HuH-7 (cell line): ENCODE data around the gene GRIN2C.
A peak's percentile ranks its signal among the peaks of the same experiment; 100 is the strongest.

Experiments
- DNase-seq: peaks from one replicate; pipeline ENCODE4 v3.0.0; 2011; ENCODE audit warnings: low spot score

Gene GRIN2C

GRCh38 chr17:74821655-74822334 lies 37.9 kb downstream of the GRIN2C start:
- no peak for DNase-seq

DNA sequence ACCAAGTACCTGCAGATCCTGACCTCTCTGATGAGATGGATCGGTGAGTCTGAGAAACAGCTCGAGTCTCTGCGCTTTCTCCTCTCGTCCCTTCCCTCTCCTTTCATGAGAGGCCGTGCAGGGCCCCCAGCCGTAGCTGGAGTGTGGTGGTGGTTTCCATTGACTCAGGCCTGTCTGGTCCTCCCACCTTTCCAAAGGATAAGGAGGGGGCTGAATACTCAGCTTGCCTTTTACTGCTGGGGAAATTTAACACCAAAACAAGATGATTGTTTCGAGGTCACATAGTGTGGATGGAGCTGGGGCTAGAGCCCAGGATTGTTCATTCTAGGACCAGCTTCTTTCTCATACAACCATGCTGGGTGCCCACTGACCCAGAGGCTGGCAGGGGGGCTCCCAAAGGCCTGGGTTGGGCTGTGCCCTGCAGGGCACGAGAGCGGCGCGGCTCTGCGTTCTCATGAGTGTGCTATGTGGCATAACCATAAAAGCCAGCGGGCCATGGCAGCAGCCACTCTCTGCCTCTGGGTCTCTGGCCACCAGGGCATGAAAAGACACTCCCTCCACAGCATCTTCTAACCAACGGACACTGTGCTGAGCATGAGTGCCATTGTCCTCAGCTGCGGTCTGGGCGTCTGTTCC lies 39.8 kb downstream of the GRIN2C start:
- no peak for DNase-seq

DNA sequence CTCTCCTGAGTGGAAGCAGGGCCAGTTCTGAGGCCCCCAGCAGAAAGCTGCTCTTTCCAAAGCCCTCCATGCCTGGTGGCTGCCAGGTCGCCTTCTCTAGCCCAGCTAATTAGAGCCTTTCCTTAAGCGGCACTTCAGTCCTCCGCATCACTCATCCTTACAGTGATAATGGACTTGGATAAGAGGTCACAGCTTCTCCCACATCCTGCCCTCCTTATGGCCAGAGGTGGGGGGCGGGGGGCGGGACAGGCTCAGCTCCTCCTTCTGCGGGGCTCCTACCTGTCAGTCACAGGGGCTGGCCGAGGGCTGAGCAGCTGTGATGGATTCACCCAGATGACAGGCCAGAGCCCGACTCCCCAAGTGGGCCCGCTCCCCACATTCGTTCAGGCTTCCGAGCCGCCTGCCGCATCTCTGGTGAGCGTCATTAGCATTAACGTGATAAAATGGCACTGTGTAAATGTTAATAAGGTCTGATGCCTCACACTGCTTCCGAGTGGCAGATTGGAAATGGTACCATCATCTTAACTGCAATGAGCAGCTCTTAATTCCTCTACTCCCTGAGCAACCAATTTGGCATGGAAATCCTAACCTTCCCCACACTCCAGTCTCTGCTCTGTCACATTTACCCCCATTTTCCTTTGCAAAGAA lies 41.3 kb downstream of the GRIN2C start:
- DNase-seq = no peak

DNA sequence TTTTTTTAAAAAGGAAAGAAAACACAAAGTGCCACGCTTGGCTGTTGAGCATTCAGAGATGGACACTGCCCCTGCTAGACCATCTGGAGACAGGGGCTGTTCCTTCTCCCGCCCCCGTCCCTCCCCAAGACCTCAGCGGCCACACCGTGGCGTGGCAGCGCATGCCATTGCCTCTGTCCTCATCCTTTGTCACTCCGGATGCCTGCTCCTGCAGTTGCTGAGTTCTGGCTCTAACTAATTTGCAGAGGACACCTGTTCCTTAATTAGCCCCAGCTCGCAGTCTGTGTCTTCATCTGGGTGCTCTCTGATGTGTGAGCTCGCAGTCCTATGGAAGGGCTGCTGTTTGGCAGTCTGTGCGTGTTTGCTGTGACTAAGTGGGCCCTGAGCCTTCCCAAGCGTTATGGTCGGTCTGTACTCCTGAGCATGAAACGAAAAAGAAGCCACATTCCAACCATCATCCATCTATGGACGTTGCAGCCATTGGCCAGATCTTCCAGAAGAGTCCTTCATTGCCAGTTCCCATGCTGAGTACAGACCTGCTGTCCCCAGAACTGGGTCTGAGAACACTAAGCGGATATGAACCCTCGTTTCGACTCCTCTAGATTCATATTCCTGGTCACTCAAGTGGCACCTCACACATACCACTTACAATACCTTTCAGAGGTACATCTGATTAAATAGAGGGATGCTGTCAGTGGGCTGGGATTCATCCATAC lies 42.6 kb downstream of the GRIN2C start:
- no peak for DNase-seq

- DNase-seq = peak; percentile 71
Observed at GRCh38 chr17:74815550-74816370, 43.9 kb downstream of the GRIN2C start.

GRCh38 chr17:74815067-74815466 lies 44.6 kb downstream of the GRIN2C start:
- DNase-seq = no peak

- no peak for DNase-seq
Observed at GRCh38 chr17:74814453-74814852, 45.2 kb downstream of the GRIN2C start.

- DNase-seq = no peak
Observed at GRCh38 chr17:74812109-74813009, 47.3 kb downstream of the GRIN2C start.

DNA sequence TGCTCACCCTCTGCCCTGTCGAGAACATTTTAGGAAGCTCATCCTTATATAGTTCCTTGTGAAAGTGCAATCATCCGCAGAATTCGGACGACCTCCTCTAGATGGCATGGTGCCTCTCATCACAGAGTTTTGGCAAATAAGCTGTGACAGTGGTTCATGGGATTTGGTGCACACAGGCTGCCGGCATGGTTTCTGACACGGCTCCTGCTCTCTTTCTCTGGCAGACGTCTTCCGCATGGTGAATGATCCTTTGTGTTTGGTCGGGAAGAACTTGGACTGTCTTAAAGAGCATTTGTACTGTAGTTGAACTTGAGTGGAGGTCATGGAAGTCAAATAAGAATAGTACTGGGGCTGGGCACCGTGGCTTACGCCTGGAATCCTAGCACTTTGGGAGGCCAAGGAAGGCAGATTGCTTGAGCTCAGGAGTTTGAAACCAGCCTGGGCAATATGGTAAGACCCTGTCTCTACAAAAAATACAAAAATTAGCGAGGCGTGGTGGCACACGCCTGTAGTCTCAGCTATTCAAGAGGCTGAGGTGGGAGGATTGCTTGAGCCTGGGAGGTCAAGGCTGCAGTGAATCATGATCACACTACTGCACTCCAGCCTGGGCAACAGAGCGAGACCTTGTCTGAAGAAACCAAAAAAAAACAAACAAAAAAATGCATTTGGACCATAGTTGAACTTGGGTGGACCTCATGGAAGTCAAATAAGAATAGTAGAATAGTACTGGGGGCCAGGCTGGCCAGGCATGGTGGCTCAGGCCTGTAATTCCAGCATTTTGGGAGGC lies 48.8 kb downstream of the GRIN2C start:
- DNase-seq = no peak

GRCh38 chr17:74808714-74809430 lies 50.8 kb downstream of the GRIN2C start:
- no peak for DNase-seq

DNA sequence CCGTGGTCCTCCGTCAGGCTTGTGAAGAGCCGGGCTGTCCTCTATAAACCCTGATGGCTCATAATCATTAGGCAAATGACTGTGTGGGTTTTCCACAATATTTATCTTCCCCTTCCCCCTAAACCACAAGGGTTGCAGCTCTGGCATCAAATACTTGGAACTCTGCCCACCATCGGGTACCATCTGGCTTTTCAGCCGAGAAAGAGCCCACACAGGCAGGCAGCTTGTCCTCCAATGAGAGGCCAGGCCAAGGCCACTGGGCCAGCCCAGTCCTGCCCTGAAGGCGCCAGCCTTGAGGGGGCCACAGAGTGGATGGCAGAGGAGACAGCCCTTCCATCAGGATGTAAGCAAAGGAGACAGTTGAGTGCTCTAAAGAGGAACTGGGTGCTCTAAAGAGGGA lies 51.8 kb downstream of the GRIN2C start:
- DNase-seq = no peak

- DNase-seq = no peak
Observed at GRCh38 chr17:74807441-74807840, 52.2 kb downstream of the GRIN2C start.

DNA sequence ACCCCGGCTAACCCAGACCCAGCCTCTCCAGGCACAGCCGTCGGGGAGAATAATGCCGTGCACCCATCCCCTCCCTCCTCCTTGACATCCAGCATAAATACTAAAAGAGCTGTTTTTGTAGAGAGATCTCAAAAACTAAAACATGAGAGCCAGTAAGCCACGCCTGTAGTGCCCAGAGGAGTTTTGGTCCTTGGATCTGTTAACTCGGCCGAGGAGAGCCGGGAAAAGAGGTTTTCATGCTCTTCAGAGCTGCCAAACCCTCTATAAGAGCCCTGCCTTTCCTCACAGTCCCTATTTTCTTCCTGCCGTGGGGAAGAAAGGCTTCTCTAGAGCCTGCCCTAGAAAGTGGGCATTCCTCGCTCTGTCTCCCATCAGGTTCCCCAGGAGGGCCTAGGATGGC lies 53.4 kb downstream of the GRIN2C start:
- DNase-seq = no peak

GRCh38 chr17:74805591-74805991 lies 54.1 kb downstream of the GRIN2C start:
- DNase-seq = no peak

- DNase-seq = no peak
Observed at GRCh38 chr17:74804683-74805082, 55.0 kb downstream of the GRIN2C start.

- DNase-seq = no peak
Observed at GRCh38 chr17:74803971-74804370, 55.7 kb downstream of the GRIN2C start.

- no peak for DNase-seq
Observed at GRCh38 chr17:74803388-74803930, 56.2 kb downstream of the GRIN2C start.

DNA sequence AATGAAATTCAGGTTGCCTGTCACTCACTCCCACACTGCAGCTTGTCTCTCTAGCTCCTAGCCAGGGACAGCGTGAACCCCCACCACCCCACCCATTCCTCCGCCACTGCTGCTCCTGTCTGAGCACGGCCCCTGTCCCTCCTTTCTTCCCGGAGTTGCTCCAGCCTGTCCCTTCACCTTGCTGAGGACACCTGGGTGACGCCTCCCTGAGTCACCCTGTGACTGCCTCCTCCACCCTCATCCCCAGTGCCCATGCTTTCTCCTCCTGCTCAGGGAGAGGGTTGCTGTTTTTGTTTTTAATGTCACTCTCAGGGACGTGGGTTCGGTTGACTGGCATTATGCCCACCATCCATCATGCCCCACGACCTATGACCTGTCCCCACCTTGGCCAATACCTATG lies 57.8 kb downstream of the GRIN2C start:
- DNase-seq = no peak

- no peak for DNase-seq
Observed at GRCh38 chr17:74800531-74800930, 59.2 kb downstream of the GRIN2C start.
